ENCODE results near the gene ZNF311.
"Not testable (repeated sequence)": the region's sequence is repeated elsewhere in the genome, so short reads cannot be mapped to it uniquely, and the experiment has no call there.

The ZNF311 gene

DNA sequence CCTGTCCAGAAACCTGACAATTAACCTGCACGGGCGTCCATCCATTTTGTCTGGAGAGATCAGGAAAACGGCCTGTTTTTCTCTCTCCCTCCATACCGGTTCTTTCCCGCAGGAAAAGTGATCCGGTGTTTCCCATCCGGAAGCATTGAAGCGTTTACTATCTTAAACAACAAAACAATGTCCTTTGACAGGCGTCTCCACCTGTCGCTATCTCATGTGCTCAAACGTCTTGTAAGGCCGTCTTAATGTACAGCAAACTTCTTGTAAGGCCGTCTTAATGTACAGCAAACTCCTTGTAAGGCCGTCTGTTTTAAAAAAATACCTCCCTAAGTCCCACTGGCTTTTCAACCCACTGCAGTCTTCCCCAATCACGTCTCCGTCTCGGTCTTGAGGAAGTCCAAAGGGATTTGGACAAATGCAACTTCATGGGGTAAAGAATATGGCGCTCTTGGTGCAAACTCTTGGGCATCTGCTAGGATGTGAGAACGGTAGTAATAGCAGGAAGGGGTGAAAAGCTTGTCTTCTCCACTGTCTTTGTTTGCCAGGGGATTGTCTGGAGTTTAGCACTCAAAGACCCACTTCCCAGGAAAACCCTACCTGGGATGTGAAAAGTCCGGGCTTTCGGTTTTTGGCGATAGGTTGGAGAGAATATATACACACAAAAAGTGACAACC, 51.4 kb downstream of the ZNF311 start:
- DNase-seq (ENCODE audit: low read depth): no peak

DNA sequence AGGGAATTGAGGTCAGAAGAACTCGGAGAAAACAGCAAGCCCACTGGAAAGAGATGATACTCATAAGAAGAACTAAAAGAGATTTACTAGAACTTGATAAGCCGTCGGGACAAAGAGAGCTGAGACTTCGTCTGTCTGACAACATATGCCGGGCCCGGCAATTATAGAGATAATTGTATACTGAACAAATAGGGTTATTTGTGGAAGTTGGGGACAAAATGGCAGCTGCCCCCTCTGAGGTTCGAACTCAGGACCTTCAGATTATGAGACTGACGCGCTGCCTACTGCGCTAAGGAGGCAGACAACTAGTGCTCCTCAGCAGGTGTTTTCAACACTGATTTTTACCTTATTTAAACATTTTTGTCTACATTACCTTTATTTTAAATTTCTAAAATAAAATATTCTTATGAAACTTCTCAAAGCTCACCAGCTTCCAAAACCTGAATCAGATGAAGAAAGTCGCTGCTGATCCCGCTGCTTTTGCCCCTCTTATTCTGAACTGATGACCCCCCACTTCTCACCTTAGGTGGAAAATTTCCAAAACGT, 52.0 kb downstream of the ZNF311 start:
- DNase-seq (ENCODE audit: low read depth): peak; percentile 27

DNA sequence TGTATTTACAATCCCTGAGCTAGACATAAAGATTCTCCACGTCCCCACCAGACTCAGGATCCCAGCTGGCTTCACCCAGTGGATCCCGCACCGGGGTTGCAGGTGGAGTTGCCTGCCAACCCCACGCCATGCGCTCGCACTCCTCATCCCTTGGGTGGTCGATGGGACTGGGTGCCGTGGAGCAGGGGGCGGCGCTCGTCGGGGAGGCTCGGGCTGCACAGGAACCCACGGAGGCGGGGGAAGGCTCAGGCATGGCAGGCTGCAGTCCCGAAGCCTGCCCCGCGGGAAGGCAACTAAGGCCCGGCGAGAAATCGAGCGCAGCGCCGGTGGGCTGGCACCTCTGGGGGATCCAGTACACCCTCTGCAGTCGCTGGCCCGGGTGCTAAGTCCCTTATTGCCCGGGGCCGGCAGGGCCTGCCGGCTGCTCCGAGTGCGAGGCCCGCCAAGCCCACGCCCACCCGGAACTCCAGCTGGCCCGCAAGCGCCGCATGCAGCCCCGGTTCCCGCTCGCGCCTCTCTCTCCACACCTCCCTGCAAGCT, 55.4 kb downstream of the ZNF311 start:
- DNase-seq (ENCODE audit: low read depth): not testable (repeated sequence)

DNA sequence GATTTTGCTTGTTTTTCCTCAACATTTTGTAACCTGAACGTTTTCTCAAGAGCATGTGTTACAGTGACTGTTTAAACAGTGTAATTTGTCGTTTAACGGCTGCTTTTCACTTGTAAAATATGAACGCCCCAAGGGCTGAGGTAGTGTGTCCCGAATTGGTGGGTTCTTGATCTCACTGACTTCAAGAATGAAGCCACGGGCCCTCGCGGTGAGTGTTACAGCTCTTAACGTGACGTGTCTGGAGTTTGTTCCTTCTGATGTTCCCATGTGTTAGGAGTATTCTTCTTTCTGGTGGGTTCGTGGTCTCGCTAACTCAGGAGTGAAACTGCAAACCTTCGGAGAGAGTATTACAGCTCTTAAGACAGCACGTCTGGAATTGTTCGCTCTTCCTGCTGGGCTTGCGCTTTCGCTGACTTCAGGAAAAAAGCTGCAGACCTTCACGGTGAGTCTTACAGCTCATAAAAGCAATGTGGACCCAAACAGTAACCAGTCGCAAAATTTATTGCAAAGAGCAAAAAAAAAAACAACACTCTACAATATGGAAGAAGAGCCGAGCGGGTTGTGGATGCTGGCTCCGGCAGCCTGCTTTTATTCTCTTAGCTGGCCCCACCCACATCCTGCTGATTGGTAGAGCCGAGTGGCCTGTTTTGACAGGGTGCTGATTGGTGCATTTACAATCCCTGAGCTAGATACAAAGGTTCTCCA, 56.2 kb downstream of the ZNF311 start:
- no peak for DNase-seq (ENCODE audit: low read depth)

DNA sequence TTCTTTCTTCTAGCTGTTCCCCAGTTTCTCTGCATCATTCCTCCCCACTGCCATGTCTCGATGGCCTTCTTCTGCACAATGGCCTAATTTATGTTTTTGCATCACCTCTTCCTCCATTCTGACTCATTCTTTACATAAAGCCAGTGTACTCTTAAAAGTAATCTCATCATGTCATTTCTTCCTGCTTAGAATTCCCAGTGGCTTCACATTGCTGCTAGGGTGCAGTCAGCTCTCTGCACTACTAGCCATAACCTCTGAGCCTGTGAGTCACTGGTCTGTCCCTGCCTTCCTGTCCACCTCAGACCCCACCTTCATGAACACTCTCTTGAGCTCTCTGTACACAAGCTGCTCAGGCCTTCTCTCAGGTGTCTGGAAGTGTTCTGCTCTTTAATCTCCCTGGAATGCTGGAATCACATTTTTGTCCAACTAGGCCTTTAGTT, 57.3 kb downstream of the ZNF311 start:
- no peak for DNase-seq (ENCODE audit: low read depth)

- no peak for DNase-seq (ENCODE audit: low read depth)
Measured at GRCh38 chr6:28947067-28947765, 57.9 kb downstream of the ZNF311 start.

- no peak for DNase-seq (ENCODE audit: low read depth)
Measured at GRCh38 chr6:28945349-28945748, 59.8 kb downstream of the ZNF311 start.
